K562 (cell line): ENCODE data around the gene CCDC93. TPM values are rescaled to one million over a fixed set of nuclear protein-coding genes. Genes with fewer than 3 reads are reported as not detected.

Experiments
- CCAR2 ChIP-seq: fragments of 200-400 bp; formaldehyde crosslinking; IDR thresholded peaks from 2 replicates; pipeline ENCODE4 v1.6.1; 2017; ENCODE audit warnings: mild to moderate bottlenecking, low read depth, low read length
- CTCFL ChIP-seq: IDR thresholded peaks from 2 replicates; pipeline ENCODE4 v1.6.1; 2011; ENCODE audit warnings: borderline replicate concordance, low read depth, mild to moderate bottlenecking, moderate library complexity, low read length; ENCODE audit not compliant: insufficient read depth, poor library complexity, severe bottlenecking
- DIDO1 ChIP-seq: fragments of 450-650 bp; IDR thresholded peaks from 2 replicates; pipeline ENCODE4 v1.6.1; 2016; ENCODE audit warnings: low read depth, missing biosample characterization, missing genetic modification characterization
- FOSL1 ChIP-seq: fragments of 200-800 bp; sonication (Bioruptor generic); conservative IDR thresholded peaks from 2 replicates; pipeline ENCODE4 v1.6.1; 2016; ENCODE audit warnings: missing genetic modification characterization, missing compliant biosample characterization
- GABPB2 ChIP-seq: fragments of 250-450 bp; sonication (Bioruptor Pico); conservative IDR thresholded peaks from 2 replicates; pipeline ENCODE4 v1.5.1; 2021; ENCODE audit warnings: mild to moderate bottlenecking
- HEY1 ChIP-seq: fragments of 250-450 bp; sonication (Bioruptor Pico); IDR thresholded peaks from 2 replicates; pipeline ENCODE4 v1.5.0; 2020; ENCODE audit warnings: mild to moderate bottlenecking, moderate library complexity, borderline replicate concordance
- HMGXB4 ChIP-seq: sonication (generic); formaldehyde crosslinking; IDR thresholded peaks from 2 replicates; pipeline ENCODE4 v1.8.1; 2023; ENCODE audit warnings: mild to moderate bottlenecking, missing genetic modification reagents
- KDM2B ChIP-seq: fragments of 250-450 bp; sonication (Bioruptor Pico); IDR thresholded peaks from 2 replicates; pipeline ENCODE4 v1.8.0; 2021; ENCODE audit warnings: mild to moderate bottlenecking, moderate library complexity
- MCM5 ChIP-seq: fragments of 450-650 bp; IDR thresholded peaks from 2 replicates; pipeline ENCODE4 v1.6.1; 2016; ENCODE audit warnings: low read depth
- MITF ChIP-seq: IDR thresholded peaks from 2 replicates; pipeline ENCODE4 v1.6.1; 2014; ENCODE audit warnings: antibody characterized with exemption
- MTA2 ChIP-seq: fragments of 450-650 bp; IDR thresholded peaks from 2 replicates; pipeline ENCODE4 v1.6.1; 2016; ENCODE audit warnings: low read depth
- MYNN ChIP-seq, 2 experiments: sonication (generic); formaldehyde crosslinking in 1 of 2; IDR thresholded peaks; 2 replicates each; pipeline versions ENCODE4 v1.5.0 to v1.6.1; 2016 to 2020; ENCODE audit warnings: antibody characterized with exemption in 1 of 2, missing genetic modification reagents in 1 of 2
- SIX5 ChIP-seq, 2 experiments: IDR thresholded peaks; 2 replicates each; pipeline ENCODE4 v1.6.1; 2011; ENCODE audit warnings: low read length in 2 of 2, borderline replicate concordance in 1 of 2, low read depth in 1 of 2, mild to moderate bottlenecking in 1 of 2, moderate library complexity in 1 of 2; ENCODE audit not compliant: insufficient read depth in 1 of 2
- SRSF7 ChIP-seq: fragments of 200-400 bp; formaldehyde crosslinking; optimal IDR thresholded peaks from 2 replicates; pipeline ENCODE3; 2017; ENCODE audit warnings: mild to moderate bottlenecking, low read depth, low read length
- XRCC3 ChIP-seq: fragments of 450-650 bp; IDR thresholded peaks from 2 replicates; pipeline ENCODE4 v1.6.1; 2017; ENCODE audit warnings: mild to moderate bottlenecking, moderate library complexity
- ZBTB43 ChIP-seq: sonication (generic); formaldehyde crosslinking; IDR thresholded peaks from 2 replicates; pipeline ENCODE4 v1.8.0; 2023; ENCODE audit warnings: mild to moderate bottlenecking, missing genetic modification reagents
- ZFP30 ChIP-seq: fragments of 250-450 bp; sonication (Bioruptor Pico); IDR thresholded peaks from 2 replicates; pipeline ENCODE4 v1.8.0; 2022; ENCODE audit warnings: moderate library complexity, mild to moderate bottlenecking, inconsistent platforms, borderline replicate concordance
- ZNF140 ChIP-seq: fragments of 250-450 bp; sonication (Bioruptor Pico); IDR thresholded peaks from 2 replicates; pipeline ENCODE4 v1.8.0; 2021; ENCODE audit warnings: moderate library complexity, mild to moderate bottlenecking, inconsistent platforms
- ZNF668 ChIP-seq: fragments of 250-450 bp; sonication (Bioruptor Pico); IDR thresholded peaks from 2 replicates; pipeline ENCODE4 v1.8.0; 2022; ENCODE audit warnings: mild to moderate bottlenecking, inconsistent platforms
- ZNF75A ChIP-seq: fragments of 450-650 bp; formaldehyde crosslinking; IDR thresholded peaks from 2 replicates; pipeline ENCODE4 v1.4.0; 2020; ENCODE audit warnings: mild to moderate bottlenecking
- ZNF764 ChIP-seq: fragments of 250-450 bp; sonication (Bioruptor Pico); IDR thresholded peaks from 2 replicates; pipeline ENCODE4 v1.4.0; 2020; ENCODE audit warnings: low read depth, mild to moderate bottlenecking, moderate library complexity
- polyA plus RNA-seq, 8 experiments: library from polyadenylated mRNA; depleted of rRNA in 4 of 8; stranded (reverse) in 5 of 8; unstranded in 3 of 8; fragments of >200 nt; fragmentation: Nextera tagmentation in 2 of 8; fragmentation: Illumina TruSeq in 1 of 8; extraction: Ambion mirVana in 2 of 8; extraction: Trizol in 1 of 8; gene quantifications; 2 replicates each; pipeline versions ENCODE4 v1.2.1 to v1.2.3, GENCODE V29; 2011 to 2014; ENCODE audit warnings: inconsistent platforms in 1 of 8, missing spikeins in 1 of 8
- total RNA-seq, 7 experiments: library from RNA; depleted of rRNA in 6 of 7; stranded (reverse); fragments of >200 nt in 6 of 7; fragmentation: Illumina TruSeq in 2 of 7; extraction: Trizol in 2 of 7; gene quantifications; 2 replicates each; pipeline versions ENCODE4 v1.2.1 to v1.2.3, GENCODE V29; 2011 to 2021; ENCODE audit warnings: low replicate concordance in 1 of 7
- TF ChIP-seq, protein P1 (sequence below), 2 experiments: IDR thresholded peaks; 2 replicates each; pipeline ENCODE4 v1.6.1; 2011; ENCODE audit warnings: borderline replicate concordance in 1 of 2, control low read depth in 1 of 2, low read depth in 1 of 2, low read length in 1 of 2, mild to moderate bottlenecking in 1 of 2, mixed read lengths in 1 of 2, moderate library complexity in 1 of 2; ENCODE audit not compliant: insufficient read depth in 1 of 2, insufficient read length in 1 of 2, poor library complexity in 1 of 2, severe bottlenecking in 1 of 2; ENCODE audit errors: extremely low read depth in 1 of 2

CCDC93 gene
- total and polyA plus RNA-seq, 9 of the 15 experiments (the other 6 are each of a cell fraction or from before 2014, with no cell fraction given), result 3.3 to 19.3 (median 12.4) TPM

DNA sequence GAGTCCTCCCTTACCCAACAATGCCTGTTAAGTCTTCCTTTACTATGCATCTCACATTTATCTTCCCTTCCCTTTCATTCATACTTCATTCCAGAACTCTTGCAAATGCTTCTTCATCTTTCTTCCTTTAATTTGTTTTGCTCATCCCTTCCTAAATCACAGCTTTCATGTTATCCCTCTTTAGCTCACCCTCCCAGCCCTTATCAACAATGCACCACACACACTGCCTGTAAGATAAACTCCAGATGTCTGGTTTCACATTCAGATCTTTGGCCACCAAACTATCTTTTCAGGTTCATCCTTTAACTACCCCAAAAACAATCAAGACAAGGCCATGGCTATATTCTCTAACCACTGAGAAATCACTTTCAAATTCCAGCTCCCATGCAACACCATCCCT is 3.4 kb downstream of the CCDC93 start (continued):
- TF ChIP-seq ZFP30 (CRISPR knock-in tag) (no peak), ZNF764 (CRISPR knock-in tag) (no peak), SRSF7 (no peak), GABPB2 (CRISPR knock-in tag) (no peak), ZNF140 (CRISPR knock-in tag) (no peak), HEY1 (no peak), MITF (no peak), SIX5 (IDR thresholded peaks at IDR 0.05; ENCODE audit: borderline replicate concordance in 1 of 2, insufficient read depth in 1 of 2, low read depth in 1 of 2, low read length in 2 of 2) (no peak), ZNF668 (CRISPR knock-in tag) (no peak), MYNN (IDR thresholded peaks at IDR 0.05) (no peak), MYNN (CRISPR knock-in tag; IDR thresholded peaks at IDR 0.05) (no peak), HMGXB4 (no peak), KDM2B (CRISPR knock-in tag) (no peak), CTCFL (no peak), MTA2 (peak; percentile 77), ZNF75A (CRISPR knock-in tag) (no peak), FOSL1 (tag) (no peak), MCM5 (no peak), CCAR2 (no peak), XRCC3 (no peak), ZBTB43 (CRISPR knock-in tag) (no peak), DIDO1 (tag) (no peak)
- TF ChIP-seq, protein P1, sequence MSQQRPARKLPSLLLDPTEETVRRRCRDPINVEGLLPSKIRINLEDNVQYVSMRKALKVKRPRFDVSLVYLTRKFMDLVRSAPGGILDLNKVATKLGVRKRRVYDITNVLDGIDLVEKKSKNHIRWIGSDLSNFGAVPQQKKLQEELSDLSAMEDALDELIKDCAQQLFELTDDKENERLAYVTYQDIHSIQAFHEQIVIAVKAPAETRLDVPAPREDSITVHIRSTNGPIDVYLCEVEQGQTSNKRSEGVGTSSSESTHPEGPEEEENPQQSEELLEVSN (IDR thresholded peaks at IDR 0.05; ENCODE audit: borderline replicate concordance in 1 of 2, extremely low read depth in 1 of 2, insufficient read depth in 1 of 2, insufficient read length in 1 of 2, low read depth in 1 of 2, low read length in 1 of 2, poor library complexity in 1 of 2, severe bottlenecking in 1 of 2), result no peak
